Neural cell (in vitro differentiated cells): ENCODE results near the gene FAM174A. TPM values are rescaled to one million over a fixed set of nuclear protein-coding genes. Genes with fewer than 3 reads are reported as not detected.

Experiments
- H2AFZ ChIP-seq: fragments of 200-600, 300-800 bp; sonication (generic), shearing (Covaris generic); 2 replicates; pipeline ENCODE4 v1.6.0; 2014; ENCODE audit warnings: low read depth, mild to moderate bottlenecking, antibody characterized with exemption, low read length, moderate library complexity
- H3F3A ChIP-seq: fragments of 200-600 bp; shearing (Covaris generic); 2 replicates; pipeline ENCODE4 v1.6.1; 2016; ENCODE audit warnings: mild to moderate bottlenecking, moderate library complexity, mixed read lengths, antibody characterized with exemption, low read length; ENCODE audit not compliant: insufficient read depth, poor library complexity, severe bottlenecking
- H3K27ac ChIP-seq: fragments of 200-600, 300-800 bp; sonication (generic), shearing (Covaris generic); 2 replicates; pipeline ENCODE4 v1.5.1; 2014; ENCODE audit warnings: mild to moderate bottlenecking, low read length, moderate library complexity
- H3K27me3 ChIP-seq: fragments of 300-800, 200-600 bp; sonication (generic), shearing (Covaris generic); 2 replicates; pipeline ENCODE4 v1.6.0; 2014; ENCODE audit warnings: mild to moderate bottlenecking, low read depth, low read length, moderate library complexity; ENCODE audit not compliant: insufficient read depth
- H3K36me3 ChIP-seq: fragments of 300-800, 200-600 bp; sonication (generic), shearing (Covaris generic); 2 replicates; pipeline ENCODE4 v1.5.1; 2014; ENCODE audit warnings: mild to moderate bottlenecking, antibody characterized with exemption, low read length, moderate library complexity; ENCODE audit not compliant: insufficient read depth
- H3K4me2 ChIP-seq: fragments of 300-800, 200-600 bp; sonication (generic), shearing (Covaris generic); 2 replicates; pipeline ENCODE4 v1.6.0; 2014; ENCODE audit warnings: mild to moderate bottlenecking, low read length
- H3K4me3 ChIP-seq: fragments of 300-800, 200-600 bp; sonication (generic), shearing (Covaris generic); 2 replicates; pipeline ENCODE4 v1.5.1; 2014; ENCODE audit warnings: mild to moderate bottlenecking, low read length, moderate library complexity
- H3K79me2 ChIP-seq: fragments of 200-600 bp; shearing (Covaris generic); replicated peaks from 2 replicates; pipeline ENCODE4 v1.6.0; 2014; ENCODE audit warnings: mild to moderate bottlenecking, low read length, moderate library complexity; ENCODE audit not compliant: insufficient read depth
- H3K9ac ChIP-seq: fragments of 300-800, 200-600 bp; sonication (generic), shearing (Covaris generic); 2 replicates; pipeline ENCODE4 v1.6.1; 2016; ENCODE audit warnings: mild to moderate bottlenecking, low read length, mixed read lengths
- H3K9me2 ChIP-seq: fragments of 200-600 bp; shearing (Covaris generic); 2 replicates; pipeline ENCODE4 v1.6.1; 2016; ENCODE audit warnings: mild to moderate bottlenecking, low read length, mixed read lengths; ENCODE audit not compliant: insufficient read depth
- H3K9me3 ChIP-seq: fragments of 200-600, 300-800 bp; sonication (generic), shearing (Covaris generic); 2 replicates; pipeline ENCODE4 v1.6.1; 2016; ENCODE audit warnings: mild to moderate bottlenecking, mixed run types, low read length, moderate library complexity, mixed read lengths
- H4K20me1 ChIP-seq: fragments of 200-600 bp; shearing (Covaris generic); 2 replicates; pipeline ENCODE4 v1.6.1; 2016; ENCODE audit warnings: mild to moderate bottlenecking, mixed run types; ENCODE audit not compliant: insufficient read depth
- EP300 ChIP-seq: fragments of 450-650 bp; conservative IDR thresholded peaks from 2 replicates; pipeline ENCODE4 v1.6.1; 2014; ENCODE audit warnings: antibody characterized with exemption, mild to moderate bottlenecking, moderate library complexity; ENCODE audit not compliant: poor library complexity, severe bottlenecking
- EZH2 ChIP-seq: fragments of 200-600, 300-800 bp; shearing (Covaris generic), sonication (generic); IDR thresholded peaks from 2 replicates; pipeline ENCODE4 v1.6.1; 2014; ENCODE audit warnings: antibody characterized with exemption, low read length, borderline replicate concordance, mild to moderate bottlenecking; ENCODE audit not compliant: insufficient read depth, poor library complexity, severe bottlenecking
- MXI1 ChIP-seq: fragments of 450-650 bp; conservative IDR thresholded peaks from 2 replicates; pipeline ENCODE4 v1.6.1; 2014; ENCODE audit warnings: antibody characterized with exemption, mild to moderate bottlenecking; ENCODE audit not compliant: poor library complexity, severe bottlenecking
- POLR2AphosphoS5 ChIP-seq: IDR thresholded peaks from 2 replicates; pipeline ENCODE4 v1.6.1; 2012
- RAD21 ChIP-seq: fragments of 450-650 bp; conservative IDR thresholded peaks from 2 replicates; pipeline ENCODE4 v1.6.1; 2014; ENCODE audit warnings: antibody characterized with exemption, mild to moderate bottlenecking, moderate library complexity
- SMC3 ChIP-seq: fragments of 450-650 bp; conservative IDR thresholded peaks from 2 replicates; pipeline ENCODE4 v1.6.1; 2014; ENCODE audit warnings: antibody characterized with exemption, mild to moderate bottlenecking, moderate library complexity; ENCODE audit not compliant: poor library complexity
- TAF1 ChIP-seq: IDR thresholded peaks from 2 replicates; pipeline ENCODE4 v1.6.1; 2012; ENCODE audit warnings: low read depth
- polyA plus RNA-seq: library from polyadenylated mRNA; depleted of rRNA; stranded (reverse); fragments of >200 nt; gene quantifications from 2 replicates; pipeline ENCODE4 v1.2.3, GENCODE V29; 2014
- TF ChIP-seq, protein P1 (sequence below): fragments of 450-650 bp; IDR thresholded peaks from 2 replicates; pipeline ENCODE4 v1.5.1; 2014; ENCODE audit warnings: antibody characterized with exemption, mild to moderate bottlenecking, moderate library complexity; ENCODE audit not compliant: poor library complexity, severe bottlenecking
- TF ChIP-seq, protein P2 (sequence below): IDR thresholded peaks from 2 replicates; pipeline ENCODE4 v1.6.1; 2012; ENCODE audit warnings: borderline replicate concordance

FAM174A gene
- polyA plus RNA-seq, 1 donor from 2014 or later, result 33.9 TPM

DNA sequence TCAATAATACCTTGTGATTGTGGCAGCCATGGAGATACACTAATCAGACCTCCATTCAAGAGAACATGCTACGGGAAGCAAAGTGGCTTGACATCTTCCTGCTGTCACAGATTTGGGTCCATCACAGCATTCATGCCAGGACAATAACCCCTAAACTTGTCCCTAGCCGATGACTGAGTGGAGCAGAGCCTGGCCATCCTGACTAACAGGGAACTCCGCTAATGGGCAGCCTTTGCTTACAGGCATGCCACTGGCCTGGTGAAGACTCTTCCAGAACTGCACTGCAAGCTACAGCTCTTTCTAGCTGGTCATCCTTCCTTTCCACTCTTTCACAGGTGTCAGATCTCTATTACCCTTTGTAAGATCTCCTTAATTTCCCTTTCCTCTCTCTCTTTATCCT, 16.0 kb downstream of the FAM174A start:
- H3K9me3 ChIP-seq, result no peaks in the 10 kb centered on the region
- no peaks in the 10 kb centered on the region for H3K9me2 ChIP-seq
- no peak overlapping the region for H3K27ac ChIP-seq
- no peak overlapping the region for H3K4me2 ChIP-seq
- H3K36me3 ChIP-seq, result no peaks in the 10 kb centered on the region
- H3K9ac ChIP-seq, result no peak overlapping the region
- no peaks in the 10 kb centered on the region for H4K20me1 ChIP-seq
- H3K79me2 ChIP-seq, result no peaks in the 10 kb centered on the region
- no peaks in the 10 kb centered on the region for H3F3A ChIP-seq
- H2AFZ ChIP-seq, result no peak overlapping the region
- H3K4me3 ChIP-seq, result no peak overlapping the region
- H3K27me3 ChIP-seq, result no peaks in the 10 kb centered on the region
- TF ChIP-seq RAD21 (no peak), SMC3 (no peak), POLR2AphosphoS5 (no peak), EZH2 (no peak), MXI1 (no peak), TAF1 (no peak), EP300 (no peak)
- TF ChIP-seq, protein P1, sequence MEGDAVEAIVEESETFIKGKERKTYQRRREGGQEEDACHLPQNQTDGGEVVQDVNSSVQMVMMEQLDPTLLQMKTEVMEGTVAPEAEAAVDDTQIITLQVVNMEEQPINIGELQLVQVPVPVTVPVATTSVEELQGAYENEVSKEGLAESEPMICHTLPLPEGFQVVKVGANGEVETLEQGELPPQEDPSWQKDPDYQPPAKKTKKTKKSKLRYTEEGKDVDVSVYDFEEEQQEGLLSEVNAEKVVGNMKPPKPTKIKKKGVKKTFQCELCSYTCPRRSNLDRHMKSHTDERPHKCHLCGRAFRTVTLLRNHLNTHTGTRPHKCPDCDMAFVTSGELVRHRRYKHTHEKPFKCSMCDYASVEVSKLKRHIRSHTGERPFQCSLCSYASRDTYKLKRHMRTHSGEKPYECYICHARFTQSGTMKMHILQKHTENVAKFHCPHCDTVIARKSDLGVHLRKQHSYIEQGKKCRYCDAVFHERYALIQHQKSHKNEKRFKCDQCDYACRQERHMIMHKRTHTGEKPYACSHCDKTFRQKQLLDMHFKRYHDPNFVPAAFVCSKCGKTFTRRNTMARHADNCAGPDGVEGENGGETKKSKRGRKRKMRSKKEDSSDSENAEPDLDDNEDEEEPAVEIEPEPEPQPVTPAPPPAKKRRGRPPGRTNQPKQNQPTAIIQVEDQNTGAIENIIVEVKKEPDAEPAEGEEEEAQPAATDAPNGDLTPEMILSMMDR, result no peak
- TF ChIP-seq, protein P2, sequence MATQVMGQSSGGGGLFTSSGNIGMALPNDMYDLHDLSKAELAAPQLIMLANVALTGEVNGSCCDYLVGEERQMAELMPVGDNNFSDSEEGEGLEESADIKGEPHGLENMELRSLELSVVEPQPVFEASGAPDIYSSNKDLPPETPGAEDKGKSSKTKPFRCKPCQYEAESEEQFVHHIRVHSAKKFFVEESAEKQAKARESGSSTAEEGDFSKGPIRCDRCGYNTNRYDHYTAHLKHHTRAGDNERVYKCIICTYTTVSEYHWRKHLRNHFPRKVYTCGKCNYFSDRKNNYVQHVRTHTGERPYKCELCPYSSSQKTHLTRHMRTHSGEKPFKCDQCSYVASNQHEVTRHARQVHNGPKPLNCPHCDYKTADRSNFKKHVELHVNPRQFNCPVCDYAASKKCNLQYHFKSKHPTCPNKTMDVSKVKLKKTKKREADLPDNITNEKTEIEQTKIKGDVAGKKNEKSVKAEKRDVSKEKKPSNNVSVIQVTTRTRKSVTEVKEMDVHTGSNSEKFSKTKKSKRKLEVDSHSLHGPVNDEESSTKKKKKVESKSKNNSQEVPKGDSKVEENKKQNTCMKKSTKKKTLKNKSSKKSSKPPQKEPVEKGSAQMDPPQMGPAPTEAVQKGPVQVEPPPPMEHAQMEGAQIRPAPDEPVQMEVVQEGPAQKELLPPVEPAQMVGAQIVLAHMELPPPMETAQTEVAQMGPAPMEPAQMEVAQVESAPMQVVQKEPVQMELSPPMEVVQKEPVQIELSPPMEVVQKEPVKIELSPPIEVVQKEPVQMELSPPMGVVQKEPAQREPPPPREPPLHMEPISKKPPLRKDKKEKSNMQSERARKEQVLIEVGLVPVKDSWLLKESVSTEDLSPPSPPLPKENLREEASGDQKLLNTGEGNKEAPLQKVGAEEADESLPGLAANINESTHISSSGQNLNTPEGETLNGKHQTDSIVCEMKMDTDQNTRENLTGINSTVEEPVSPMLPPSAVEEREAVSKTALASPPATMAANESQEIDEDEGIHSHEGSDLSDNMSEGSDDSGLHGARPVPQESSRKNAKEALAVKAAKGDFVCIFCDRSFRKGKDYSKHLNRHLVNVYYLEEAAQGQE, result no peak

DNA sequence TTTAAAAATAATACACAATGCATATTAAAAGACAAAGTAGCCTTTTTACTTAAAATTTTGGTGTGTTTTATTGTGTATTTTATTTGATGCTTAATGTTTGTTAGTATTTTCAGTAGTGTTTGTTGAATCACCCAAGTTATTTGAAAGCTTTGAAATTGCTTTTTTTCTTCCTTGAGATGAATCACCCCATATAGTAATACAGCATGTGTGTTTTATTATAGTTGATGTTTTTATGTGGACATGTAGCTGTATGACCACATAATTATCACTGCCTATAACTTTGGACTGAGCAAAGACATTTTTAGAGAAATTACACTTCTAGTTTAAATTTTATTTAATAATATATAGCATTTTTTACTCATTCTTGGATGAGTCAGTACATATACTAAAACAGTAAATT, 18.0 kb downstream of the FAM174A start:
- no peaks in the 10 kb centered on the region for H3F3A ChIP-seq
- H2AFZ ChIP-seq, result no peak overlapping the region
- H3K9me2 ChIP-seq, result no peaks in the 10 kb centered on the region
- H3K9me3 ChIP-seq, result no peaks in the 10 kb centered on the region
- H3K79me2 ChIP-seq, result no peaks in the 10 kb centered on the region
- no peak overlapping the region for H3K4me3 ChIP-seq
- no peak overlapping the region for H3K4me2 ChIP-seq
- no peaks in the 10 kb centered on the region for H4K20me1 ChIP-seq
- H3K9ac ChIP-seq, result no peak overlapping the region
- no peak overlapping the region for H3K27ac ChIP-seq
- H3K36me3 ChIP-seq, result no peaks in the 10 kb centered on the region
- H3K27me3 ChIP-seq, result no peaks in the 10 kb centered on the region
- no peak for TF ChIP-seq EP300
- TF ChIP-seq POLR2AphosphoS5, result no peak
- TF ChIP-seq RAD21, result no peak
- TF ChIP-seq, protein P1, result no peak
- TF ChIP-seq SMC3, result no peak
- TF ChIP-seq, protein P2, result no peak
- no peak for TF ChIP-seq TAF1
- TF ChIP-seq EZH2, result no peak
- no peak for TF ChIP-seq MXI1
